Ascending aorta (tissue), 2 donors: ENCODE measurements around the gene LENEP. TPM values are rescaled to one million over a fixed set of nuclear protein-coding genes. Genes with fewer than 3 reads are reported as not detected.

Experiments used
- DNase-seq, 2 donors: peaks; one replicate each; pipeline ENCODE4 v3.0.0-alpha.2; 2019; ENCODE audit warnings: low spot score in 2 of 2
- H3K27ac ChIP-seq, 2 donors: fragments of 200-600 bp; sonication (generic); one replicate each; pipeline ENCODE4 v1.5.1; 2016 to 2017; ENCODE audit warnings: mild to moderate bottlenecking in 1 of 2
- H3K27me3 ChIP-seq: fragments of 200-600 bp; sonication (generic); one replicate; pipeline ENCODE4 v1.5.1; 2017
- H3K36me3 ChIP-seq, 2 donors: fragments of 200-600 bp; sonication (generic); one replicate each; pipeline ENCODE4 v1.5.1; 2016
- H3K4me1 ChIP-seq, 2 donors: fragments of 200-600 bp; sonication (generic); one replicate each; pipeline ENCODE4 v1.5.1; 2016 to 2017; ENCODE audit warnings: mild to moderate bottlenecking in 1 of 2
- H3K4me3 ChIP-seq, 2 donors: fragments of 200-600 bp; sonication (generic); one replicate each; pipeline ENCODE4 v1.5.1; 2016 to 2017; ENCODE audit warnings: mild to moderate bottlenecking in 1 of 2
- H3K9me3 ChIP-seq, 2 donors: fragments of 200-600 bp; sonication (generic); one replicate each; pipeline ENCODE4 v1.5.1; 2016
- intact Hi-C: fragments of 100-400 bp; cut with DNase I; formaldehyde crosslinking; loops from one replicate; pipeline ENCODE4 v1.15.1; 2023
- total RNA-seq: library from RNA; depleted of rRNA; stranded (reverse); fragments of >200 nt; gene quantifications from one replicate; pipeline ENCODE4 v1.1.0, GENCODE V29; 2016
- TF ChIP-seq, protein P1 (sequence below), 3 experiments: fragments of 200-600 bp in 2 of 3; fragments of 450-650 bp in 1 of 3; sonication (generic) in 2 of 3; IDR thresholded peaks; one replicate each; pipeline ENCODE4 v1.5.1; 2016 to 2019; ENCODE audit warnings: antibody characterized with exemption in 3 of 3, mild to moderate bottlenecking in 1 of 3, moderate library complexity in 1 of 3

LENEP gene, protein sequence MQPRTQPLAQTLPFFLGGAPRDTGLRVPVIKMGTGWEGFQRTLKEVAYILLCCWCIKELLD
- total RNA-seq = not detected

DNA sequence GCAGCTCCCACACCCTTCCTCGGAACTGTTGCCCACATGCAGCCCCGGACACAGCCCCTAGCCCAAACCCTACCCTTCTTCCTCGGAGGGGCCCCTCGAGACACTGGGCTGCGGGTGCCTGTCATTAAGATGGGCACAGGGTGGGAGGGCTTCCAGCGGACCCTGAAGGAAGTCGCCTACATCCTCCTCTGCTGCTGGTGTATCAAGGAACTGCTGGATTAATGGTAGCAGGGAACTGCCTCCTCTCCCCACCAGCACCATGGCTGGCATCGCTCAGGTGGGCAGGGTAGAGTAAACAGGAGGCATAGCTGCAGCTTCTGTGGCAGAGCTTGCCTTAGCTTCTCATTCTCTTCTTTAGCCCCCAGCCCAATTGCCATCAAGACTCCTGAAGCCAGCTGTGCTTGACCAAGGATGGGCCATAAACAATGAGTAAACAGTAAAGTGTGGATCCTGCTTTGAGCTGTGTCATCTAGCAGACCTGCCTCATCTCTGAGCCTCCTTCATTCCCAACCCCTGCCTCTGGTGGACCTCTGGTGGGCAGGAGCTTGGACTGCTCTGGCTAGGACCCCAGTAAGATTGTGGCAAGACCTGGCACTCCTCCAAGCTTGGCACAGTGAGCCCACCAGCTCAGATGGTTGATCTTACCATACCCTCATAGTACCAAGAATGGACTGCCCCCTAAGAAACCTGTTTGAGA lies at the start of gene LENEP:
LENEP (plus strand) TSS at position 15 of the 697 bp plus-strand sequence; CDS start at position 37, 22 bp downstream.
- intact Hi-C loops = no loop called here
- no peaks in the 10 kb centered on the region for H3K27me3 ChIP-seq
- TF ChIP-seq, protein P1, sequence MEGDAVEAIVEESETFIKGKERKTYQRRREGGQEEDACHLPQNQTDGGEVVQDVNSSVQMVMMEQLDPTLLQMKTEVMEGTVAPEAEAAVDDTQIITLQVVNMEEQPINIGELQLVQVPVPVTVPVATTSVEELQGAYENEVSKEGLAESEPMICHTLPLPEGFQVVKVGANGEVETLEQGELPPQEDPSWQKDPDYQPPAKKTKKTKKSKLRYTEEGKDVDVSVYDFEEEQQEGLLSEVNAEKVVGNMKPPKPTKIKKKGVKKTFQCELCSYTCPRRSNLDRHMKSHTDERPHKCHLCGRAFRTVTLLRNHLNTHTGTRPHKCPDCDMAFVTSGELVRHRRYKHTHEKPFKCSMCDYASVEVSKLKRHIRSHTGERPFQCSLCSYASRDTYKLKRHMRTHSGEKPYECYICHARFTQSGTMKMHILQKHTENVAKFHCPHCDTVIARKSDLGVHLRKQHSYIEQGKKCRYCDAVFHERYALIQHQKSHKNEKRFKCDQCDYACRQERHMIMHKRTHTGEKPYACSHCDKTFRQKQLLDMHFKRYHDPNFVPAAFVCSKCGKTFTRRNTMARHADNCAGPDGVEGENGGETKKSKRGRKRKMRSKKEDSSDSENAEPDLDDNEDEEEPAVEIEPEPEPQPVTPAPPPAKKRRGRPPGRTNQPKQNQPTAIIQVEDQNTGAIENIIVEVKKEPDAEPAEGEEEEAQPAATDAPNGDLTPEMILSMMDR (IDR thresholded peaks at IDR 0.05) = no peak
- H3K9me3 ChIP-seq = no peaks in the 10 kb centered on the region
- peaks cover 0 to under 1% of the 10 kb centered on the region in 2 donors for H3K4me1 ChIP-seq
- H3K27ac ChIP-seq = no peak within 1 kb of the TSS
- H3K4me3 ChIP-seq = no peak within 1 kb of the TSS
- no peak for DNase-seq
- H3K36me3 ChIP-seq = peaks cover 13 to 24% of the 10 kb centered on the region in 2 donors

DNA sequence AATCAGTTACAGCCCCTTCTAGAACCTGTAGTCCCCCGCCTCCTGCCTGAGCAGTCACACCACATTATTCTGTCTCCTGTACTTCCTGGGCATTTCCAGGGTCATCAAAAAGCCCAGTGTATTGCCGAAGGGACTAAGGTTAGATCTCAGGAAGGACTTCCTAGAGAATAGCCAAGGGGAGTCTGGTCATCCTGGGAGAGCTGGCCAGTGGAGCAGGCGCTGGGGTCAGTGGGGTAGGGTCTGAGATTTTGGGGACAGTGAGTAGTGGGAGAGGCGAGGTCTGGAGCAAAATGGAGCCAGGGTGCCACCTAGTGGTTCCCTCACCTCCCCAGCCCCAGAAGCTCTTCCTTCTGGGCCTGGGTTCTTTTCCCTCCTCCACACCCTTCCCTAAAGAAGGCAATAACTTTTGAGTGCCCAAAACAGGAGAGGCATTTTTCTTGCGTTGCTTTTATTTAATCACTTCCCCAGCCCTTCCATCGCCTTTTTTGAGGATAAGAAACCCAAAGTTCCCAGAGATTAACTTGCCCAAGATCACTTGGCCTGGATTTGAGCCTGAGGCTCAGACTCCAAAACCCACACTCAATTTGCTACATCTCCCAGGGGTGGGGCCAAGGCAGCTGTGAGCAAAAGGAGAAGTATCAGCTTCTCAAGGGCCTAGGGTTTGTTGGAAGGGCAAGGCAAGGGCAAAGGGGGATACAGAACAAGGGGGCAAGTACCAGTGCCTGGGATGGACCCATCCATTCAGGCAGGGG lies 49.6 kb upstream of the LENEP start:
- no peak for DNase-seq
- intact Hi-C loops = no loop called here
- peak overlapping the region; percentile 28 to 52 for H3K27ac ChIP-seq
- H3K27me3 ChIP-seq = no peaks in the 10 kb centered on the region
- peaks cover 21 to 30% of the 10 kb centered on the region in 2 donors for H3K36me3 ChIP-seq
- H3K4me1 ChIP-seq = peaks cover 0 to 5% of the 10 kb centered on the region in 2 donors
- H3K9me3 ChIP-seq = no peaks in the 10 kb centered on the region
- no peak overlapping the region for H3K4me3 ChIP-seq
- TF ChIP-seq, protein P1 (IDR thresholded peaks at IDR 0.05) = peak; percentile 34 to 68 (median 51)

DNA sequence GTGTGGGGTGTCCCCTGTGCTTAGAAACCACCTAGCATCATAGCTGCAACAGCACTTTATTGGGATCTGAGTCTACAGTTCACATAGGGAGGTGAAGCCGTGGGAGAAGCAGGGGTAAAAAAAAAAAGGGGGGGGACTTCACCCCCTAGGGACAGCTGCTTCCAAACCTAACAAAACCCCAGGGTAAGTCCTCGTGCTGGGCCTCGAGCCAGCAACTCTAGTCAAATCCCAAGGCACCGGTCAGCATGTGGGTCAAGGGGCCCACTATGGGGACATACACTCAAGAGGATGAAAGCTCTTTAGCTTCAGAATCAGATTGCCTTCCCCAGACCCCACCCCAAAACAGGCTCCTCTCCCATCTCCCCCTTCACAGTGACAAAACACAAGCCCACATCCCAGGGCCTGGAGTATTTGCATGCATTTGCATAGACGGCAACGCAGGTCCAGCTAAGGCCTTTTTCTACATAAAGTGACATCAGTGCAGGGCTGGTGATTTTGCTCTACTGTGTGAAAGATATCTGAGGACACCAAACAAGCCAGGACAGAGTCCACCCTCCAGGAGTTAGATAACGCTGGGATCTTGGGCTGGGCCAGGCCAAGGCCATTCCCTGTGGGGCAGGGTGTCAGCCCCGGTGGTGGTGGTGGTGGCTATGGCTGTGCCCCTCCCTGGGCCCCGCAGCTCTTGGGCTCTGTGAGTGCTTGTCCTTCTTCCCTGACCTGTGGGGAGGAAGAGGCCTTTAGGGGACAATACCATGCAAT lies 48.8 kb upstream of the LENEP start:
- Histone ChIP-seq H3K4me3 (no peak overlapping the region), H3K27me3 (no peaks in the 10 kb centered on the region), H3K9me3 (no peaks in the 10 kb centered on the region), H3K27ac (peak overlapping the region; percentile 28 to 52), H3K36me3 (peaks cover 21 to 30% of the 10 kb centered on the region in 2 donors), H3K4me1 (peaks cover 0 to 5% of the 10 kb centered on the region in 2 donors)
- TF ChIP-seq, protein P1 (IDR thresholded peaks at IDR 0.05) = no peak
- no peak for DNase-seq
- intact Hi-C loops = no loop called here

DNA sequence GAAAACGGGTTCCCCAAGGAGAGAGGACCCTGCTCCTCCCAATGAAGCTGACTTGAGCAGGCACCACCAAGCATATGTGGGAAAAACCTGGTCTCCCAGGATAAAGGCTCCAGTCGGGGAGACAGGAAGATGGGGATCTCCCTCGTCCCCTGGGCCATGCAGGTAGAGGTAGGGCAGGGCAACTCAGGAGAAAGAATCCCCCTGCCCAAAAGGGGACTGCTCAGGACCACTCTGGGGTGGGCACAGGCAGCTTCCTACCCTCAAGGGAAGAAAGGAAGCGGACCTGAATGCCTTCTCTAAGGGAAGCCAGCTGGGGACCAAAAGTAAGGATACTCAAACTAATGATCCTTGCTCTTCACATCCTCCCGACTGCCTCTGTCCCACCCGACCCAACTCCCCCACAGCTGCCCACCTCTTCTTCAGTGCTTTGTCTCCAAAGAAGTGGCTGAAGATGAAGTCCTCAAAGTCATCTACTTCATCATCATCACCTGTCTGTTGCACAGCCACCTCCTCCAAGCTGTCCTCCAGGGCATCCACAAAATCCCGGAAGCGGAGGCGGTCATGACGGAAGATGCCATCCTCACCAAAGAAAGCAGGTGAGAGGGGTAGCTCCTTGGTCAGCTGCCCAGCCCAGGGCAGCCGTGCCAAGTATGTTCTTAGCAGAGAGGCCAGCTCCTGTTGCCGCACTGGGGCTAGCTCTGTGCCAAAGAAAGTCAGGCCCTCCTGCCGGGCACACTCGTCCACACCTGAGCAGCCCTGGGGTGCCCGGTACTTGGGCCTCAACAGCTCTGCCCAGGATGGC lies 48.0 kb upstream of the LENEP start:
- Histone ChIP-seq H3K9me3 (no peaks in the 10 kb centered on the region), H3K27me3 (no peaks in the 10 kb centered on the region), H3K36me3 (peaks cover 25 to 33% of the 10 kb centered on the region in 2 donors), H3K4me3 (no peak overlapping the region), H3K27ac (peak overlapping the region in 1 of 2 donors; percentile 24), H3K4me1 (peaks cover 0 to 5% of the 10 kb centered on the region in 2 donors)
- no peak for DNase-seq
- TF ChIP-seq, protein P1 (IDR thresholded peaks at IDR 0.05) = no peak
- intact Hi-C loops = no loop called here
